Pons (tissue), 1 donor: ENCODE measurements around the gene ZDHHC3.
A peak's percentile ranks its signal among the peaks of the same experiment; 100 is the strongest.
"Not testable (repeated sequence)": the region's sequence is repeated elsewhere in the genome, so short reads cannot be mapped to it uniquely, and the experiment has no call there.

Experiments
- DNase-seq: peaks from one replicate; pipeline ENCODE4 v3.0.0-alpha.2; 2016; ENCODE audit warnings: low spot score

Gene ZDHHC3

GRCh38 chr3:44963571-44964325 lies 12.2 kb downstream of the ZDHHC3 start:
- no peak for DNase-seq

DNA sequence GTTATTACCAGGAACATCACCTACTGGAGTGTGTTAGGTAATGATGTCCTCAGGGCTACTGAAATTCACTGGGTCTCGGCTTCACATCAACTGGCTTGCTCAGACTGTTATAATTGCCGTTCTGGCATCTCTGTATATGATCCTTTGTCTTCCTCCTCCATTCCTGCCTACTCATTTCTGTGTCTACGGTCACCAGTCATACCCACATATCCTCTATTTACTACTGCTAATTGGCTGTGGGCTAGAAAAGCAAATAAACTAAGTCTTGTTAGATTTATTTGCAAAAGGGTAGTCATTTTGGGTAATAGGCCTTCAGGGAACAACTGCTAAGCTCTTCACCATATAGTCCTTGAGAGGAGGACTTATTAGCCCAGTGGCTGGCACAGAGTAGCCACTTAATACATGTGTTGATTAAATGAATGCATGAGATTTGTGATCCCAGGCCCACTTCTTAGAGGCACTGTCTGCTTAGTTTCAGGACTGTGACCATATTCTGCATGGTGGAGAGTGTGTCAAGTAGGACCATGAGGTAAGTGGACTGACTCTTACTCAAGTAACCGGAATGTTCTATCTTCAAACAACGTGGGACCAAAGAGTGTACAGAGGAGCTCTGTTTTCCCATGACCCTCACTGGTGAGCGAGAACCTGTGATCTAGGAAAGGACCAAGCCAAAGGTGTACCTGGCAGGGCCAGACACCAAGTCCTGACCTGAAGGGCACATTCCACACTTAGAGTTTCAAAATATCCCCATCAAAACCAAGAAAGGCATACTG lies 13.2 kb downstream of the ZDHHC3 start:
- DNase-seq: no peak

DNA sequence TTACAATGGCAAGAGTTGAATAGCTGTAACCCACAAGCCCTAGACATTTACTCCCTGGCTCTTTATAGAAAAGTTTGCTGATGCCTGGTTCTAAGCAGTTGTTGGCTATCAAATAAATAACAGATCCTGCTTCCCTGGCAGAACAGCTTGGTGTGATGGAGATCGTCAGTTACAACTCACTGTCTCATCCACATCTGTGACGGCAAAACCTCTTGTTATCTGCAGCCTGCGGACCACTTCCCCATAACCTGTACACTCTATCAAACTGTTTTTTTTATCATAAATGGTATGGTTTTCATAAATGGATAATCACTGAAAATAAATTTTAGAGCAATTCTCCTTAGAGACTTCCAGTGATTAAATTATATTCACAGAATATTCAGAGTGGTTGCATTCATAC lies 14.1 kb downstream of the ZDHHC3 start:
- DNase-seq: no peak

GRCh38 chr3:44960387-44961026 lies 15.5 kb downstream of the ZDHHC3 start:
- DNase-seq: no peak

DNA sequence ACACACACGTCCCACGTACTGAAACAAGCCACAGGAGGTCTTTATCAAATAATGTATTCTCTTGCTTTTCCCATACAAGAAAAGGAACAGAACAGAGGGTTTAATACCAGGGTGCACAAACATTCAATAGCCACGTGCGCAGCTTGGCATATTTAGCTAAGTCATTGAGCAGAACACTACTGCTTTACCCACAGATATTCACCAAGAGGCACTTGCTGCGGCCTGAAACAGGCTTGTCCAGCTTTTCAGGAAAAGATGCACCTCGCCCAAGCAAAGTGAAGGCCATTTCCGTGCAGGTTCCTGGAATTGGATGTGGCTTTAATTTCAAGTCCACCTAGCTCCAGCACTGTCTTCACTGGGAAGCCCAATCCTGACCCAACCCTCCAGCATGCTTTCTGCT lies 17.6 kb downstream of the ZDHHC3 start:
- DNase-seq: no peak

DNA sequence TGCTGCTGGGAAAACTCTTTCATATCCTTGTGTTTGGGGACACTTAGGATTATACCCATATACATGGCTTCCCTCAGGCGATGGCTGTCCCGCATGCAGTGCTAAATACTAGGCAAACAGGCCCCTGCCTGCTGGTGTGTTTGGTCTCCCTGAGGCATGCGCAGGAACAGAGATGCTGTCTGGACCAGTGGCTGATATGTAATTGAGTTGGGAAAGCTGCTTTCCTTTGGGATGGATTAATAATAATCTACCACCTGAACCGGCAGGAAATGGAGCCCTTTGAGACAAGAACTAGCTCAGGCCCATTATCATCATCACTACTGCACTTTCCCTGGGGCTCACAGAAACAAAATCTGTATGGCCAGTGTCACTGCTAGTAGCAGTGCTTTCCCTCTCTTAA lies 18.0 kb downstream of the ZDHHC3 start:
- DNase-seq: no peak

DNA sequence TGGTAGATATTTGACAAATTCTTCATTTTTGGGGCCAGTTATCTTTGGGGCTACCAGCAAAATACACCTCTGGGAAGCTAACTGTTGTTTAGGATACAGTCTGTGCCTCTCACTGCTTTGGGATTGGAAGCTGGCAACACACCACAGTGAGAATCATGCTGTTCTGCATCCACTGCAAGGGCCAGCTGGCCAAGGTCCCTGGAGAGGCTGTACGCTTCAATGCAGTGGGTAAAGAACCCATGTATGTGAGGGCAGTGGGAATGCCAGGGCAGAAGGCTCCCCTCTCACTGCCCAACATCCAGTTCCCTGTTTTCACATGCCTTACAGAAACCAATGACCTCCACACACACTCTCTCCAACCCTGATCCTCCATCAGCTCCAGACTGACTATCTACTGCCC lies 20.1 kb downstream of the ZDHHC3 start:
- no peak for DNase-seq

DNA sequence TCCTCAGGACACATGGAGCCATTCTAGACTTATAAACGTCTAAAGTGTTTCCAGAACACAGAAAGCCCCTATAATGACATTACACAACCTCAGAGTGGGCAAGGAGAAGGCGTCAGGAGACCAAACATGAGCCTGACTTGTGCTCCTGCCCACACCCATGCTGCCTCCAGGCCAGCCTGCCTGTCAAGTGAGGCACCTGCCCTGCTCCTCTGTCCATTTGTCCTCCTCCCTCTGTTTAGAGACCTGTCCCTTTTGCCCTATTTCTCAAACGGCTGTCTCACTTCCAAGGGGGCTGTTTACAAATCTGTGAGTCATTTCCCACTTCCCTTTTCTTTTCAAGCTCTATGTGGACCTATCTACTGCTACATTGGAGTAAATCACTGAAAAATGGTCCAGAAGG lies 21.0 kb downstream of the ZDHHC3 start:
- DNase-seq: peak; percentile 37

- DNase-seq: no peak
These were observed 21.7 kb downstream of the ZDHHC3 start for GRCh38 chr3:44954304-44954703.

- no peak for DNase-seq
These were observed 23.3 kb downstream of the ZDHHC3 start for GRCh38 chr3:44952689-44953088.

DNA sequence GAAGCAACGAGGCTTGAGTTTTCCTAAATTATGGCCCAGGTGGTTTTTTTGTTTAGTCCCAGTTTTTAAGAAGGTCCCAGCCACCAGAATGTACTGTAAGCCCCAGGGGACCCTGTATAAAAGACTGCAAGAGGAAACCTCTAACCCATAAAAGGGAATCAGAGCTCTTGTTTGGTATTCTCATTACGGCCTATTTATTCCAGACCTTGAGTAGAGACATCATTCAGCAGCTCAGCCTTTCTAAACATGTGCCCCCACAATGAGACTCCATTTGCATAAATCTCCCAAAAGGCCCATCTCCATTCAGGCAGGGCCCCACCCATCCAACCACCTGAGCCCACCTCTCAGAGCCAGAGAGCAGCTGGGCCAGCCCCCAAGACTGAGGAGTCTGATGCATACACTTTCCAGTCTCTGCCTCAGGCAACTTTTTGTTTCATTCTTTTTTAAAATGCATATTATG lies 25.7 kb downstream of the ZDHHC3 start:
- no peak for DNase-seq

DNA sequence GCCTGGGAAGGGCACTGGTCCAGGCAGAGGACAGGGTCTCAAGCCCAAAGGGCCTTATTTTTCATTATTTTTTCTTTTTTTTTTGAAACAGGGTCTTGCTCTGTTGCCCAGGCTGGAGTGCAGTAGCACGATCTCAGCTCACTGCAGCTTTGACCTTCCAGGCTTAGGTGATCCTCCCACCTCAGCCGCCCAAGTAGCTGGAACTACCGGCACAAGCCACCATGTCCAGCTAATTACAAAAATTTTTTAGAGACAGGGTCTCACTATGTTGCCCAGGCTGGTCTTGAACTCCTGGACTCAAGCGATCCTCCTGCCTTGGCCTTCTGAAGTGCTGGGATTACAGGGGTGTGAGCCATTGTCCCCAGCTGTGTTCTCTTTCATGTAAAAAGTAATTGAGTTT lies 26.2 kb downstream of the ZDHHC3 start:
- not testable (repeated sequence) for DNase-seq

DNA sequence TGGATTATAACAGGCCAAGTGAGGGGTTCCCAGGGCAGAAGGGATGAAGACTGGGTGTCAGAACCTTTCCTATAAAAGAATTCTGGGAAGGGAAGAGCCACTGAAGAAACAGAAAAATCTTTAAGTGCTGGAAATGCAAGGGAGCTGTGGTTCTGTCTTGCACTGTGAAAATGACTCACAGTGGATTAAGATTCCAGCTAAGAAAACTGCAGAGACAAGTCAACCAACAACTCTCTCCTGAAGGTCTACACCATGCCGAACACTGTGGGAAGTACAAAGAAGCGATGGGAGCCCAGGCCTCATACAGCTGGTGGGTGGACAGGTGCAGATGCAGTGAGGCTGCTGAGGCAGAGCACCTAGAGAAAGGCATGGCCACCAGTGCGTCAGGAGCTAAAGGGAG lies 27.7 kb downstream of the ZDHHC3 start:
- DNase-seq: no peak

DNA sequence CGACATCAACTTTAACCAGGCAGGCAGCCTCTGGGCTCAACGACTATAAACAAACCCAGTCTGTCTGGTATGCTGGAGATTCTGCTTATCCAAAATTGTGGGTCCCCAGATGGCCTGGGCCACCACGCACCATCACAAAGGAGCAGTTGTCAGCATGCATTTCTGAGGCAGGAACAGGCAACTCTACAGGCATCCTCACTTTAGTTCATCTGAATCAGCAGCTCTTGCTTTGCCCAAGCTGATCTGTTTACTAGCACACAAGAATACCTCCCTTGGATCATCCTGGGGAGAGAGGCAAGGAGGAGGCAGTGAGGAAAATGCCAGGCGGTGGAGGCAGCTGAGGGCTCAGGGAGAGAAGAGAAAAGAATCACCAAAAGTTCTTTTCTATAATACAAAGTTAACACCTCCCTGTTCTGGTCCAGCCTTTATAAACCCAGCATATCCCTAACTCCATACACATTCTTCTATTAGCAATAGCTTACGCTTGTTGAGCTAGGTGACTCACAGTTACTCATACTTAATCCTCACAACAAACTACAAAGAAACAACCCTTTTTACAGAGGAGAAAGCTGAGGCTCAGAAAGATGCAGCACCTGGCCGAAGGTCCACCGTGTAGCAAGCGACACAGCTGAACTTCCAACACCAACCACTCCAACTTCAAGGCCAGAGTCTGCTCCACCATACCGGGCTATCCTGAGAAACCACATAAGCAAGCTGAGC lies 33.6 kb downstream of the ZDHHC3 start:
- DNase-seq: no peak

GRCh38 chr3:44939581-44940036 lies 36.4 kb downstream of the ZDHHC3 start:
- peak; percentile 43 for DNase-seq

GRCh38 chr3:44932986-44933944 lies 42.7 kb downstream of the ZDHHC3 start:
- no peak for DNase-seq

GRCh38 chr3:44932271-44932670 lies 43.7 kb downstream of the ZDHHC3 start:
- DNase-seq: no peak

GRCh38 chr3:44931791-44932190 lies 44.2 kb downstream of the ZDHHC3 start:
- DNase-seq: no peak

DNA sequence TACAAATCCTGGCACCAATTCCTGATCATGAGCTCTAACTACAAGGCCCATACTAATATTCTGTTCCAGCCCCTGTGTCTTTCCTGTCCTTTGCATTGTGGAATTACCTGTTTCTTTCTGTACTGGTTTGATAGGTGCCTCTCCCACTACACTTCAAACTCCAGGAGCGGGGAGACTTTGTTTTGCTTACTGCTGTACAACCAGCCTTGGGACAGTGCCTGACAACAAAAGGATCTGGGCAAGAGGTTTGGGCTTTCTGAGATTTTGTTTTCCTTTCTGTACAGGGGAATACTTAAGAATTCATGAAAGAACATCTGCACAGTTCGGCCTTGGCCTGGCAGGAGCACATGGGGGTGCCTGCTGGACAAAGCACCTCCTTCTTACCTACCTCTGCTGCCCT lies 45.1 kb downstream of the ZDHHC3 start:
- DNase-seq: no peak

- no peak for DNase-seq
These were observed 46.2 kb downstream of the ZDHHC3 start for GRCh38 chr3:44929782-44930181.

DNA sequence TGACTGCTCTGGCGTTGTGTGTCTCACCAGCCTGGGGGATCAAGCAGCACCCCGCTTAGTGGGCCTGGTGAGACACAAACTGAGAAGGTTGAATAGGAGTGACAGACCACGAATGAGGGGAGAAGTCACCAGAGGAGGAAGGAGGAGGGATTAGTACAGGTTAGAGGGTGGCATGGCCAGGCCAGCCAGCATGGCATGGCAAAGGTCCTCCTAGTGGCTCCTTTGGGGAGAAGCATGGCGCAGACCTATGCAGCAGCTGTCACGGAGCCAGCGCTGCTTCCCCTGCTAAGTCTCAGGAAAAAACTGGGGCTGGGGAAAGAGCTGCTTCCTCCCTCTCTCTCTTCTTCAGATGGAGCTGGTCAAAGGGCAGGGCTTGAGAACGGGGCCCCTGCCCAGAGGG lies 48.6 kb downstream of the ZDHHC3 start:
- no peak for DNase-seq
